ENCODE results near the gene CCNJL. TPM values are rescaled to one million over a fixed set of nuclear protein-coding genes. Genes with fewer than 3 reads are reported as not detected.

Gene CCNJL
- polyA plus RNA-seq, 2 of the 4 experiments (the other 2 are of a cell fraction), result 7.4 to 16.2 TPM

GRCh38 chr5:160272889-160273288 lies 39.5 kb downstream of the CCNJL start:
- WGBS (ENCODE audit: missing lambda C conversion rate), result 93% methylated on average over 2 of the region's 2 CpGs
- H3K4me1 ChIP-seq, result no peaks in the 10 kb centered on the region
- H3K4me2 ChIP-seq, result no peak overlapping the region
- TF ChIP-seq HES2 (IDR thresholded peaks at IDR 0.05), result no peak
- TF ChIP-seq CHD2 (IDR thresholded peaks at IDR 0.05; ENCODE audit: low read length, partially characterized antibody), result no peak
- TF ChIP-seq CBX2 (IDR thresholded peaks at IDR 0.05; ENCODE audit: borderline replicate concordance, low read depth), result no peak
- no peak for TF ChIP-seq POLR2A (IDR thresholded peaks at IDR 0.05; ENCODE audit: low read length)
- TF ChIP-seq MYC (IDR thresholded peaks at IDR 0.05; ENCODE audit: borderline replicate concordance, low read length), result no peak
- TF ChIP-seq BCL3 (IDR thresholded peaks at IDR 0.05), result no peak
- no peak for TF ChIP-seq RFX5 (IDR thresholded peaks at IDR 0.05)
- TF ChIP-seq ELK1 (IDR thresholded peaks at IDR 0.05; ENCODE audit: low read depth, low read length), result no peak
- TF ChIP-seq TFCP2L1 (CRISPR knock-in tag; IDR thresholded peaks at IDR 0.05), result no peak
- no peak for TF ChIP-seq ZFP36 (IDR thresholded peaks at IDR 0.05; ENCODE audit: borderline replicate concordance, partially characterized antibody)
- TF ChIP-seq TP53 (CRISPR knock-in tag; IDR thresholded peaks at IDR 0.05), result no peak
- no peak for TF ChIP-seq HOXB13 (CRISPR knock-in tag; IDR thresholded peaks at IDR 0.05; ENCODE audit: low read depth)
- TF ChIP-seq MAX (IDR thresholded peaks at IDR 0.05), result no peak
- TF ChIP-seq PBX3 (IDR thresholded peaks at IDR 0.05), result no peak
- no peak for TF ChIP-seq EP300 (IDR thresholded peaks at IDR 0.05)
- TF ChIP-seq HMGXB4 (CRISPR knock-in tag; IDR thresholded peaks at IDR 0.05; ENCODE audit: borderline replicate concordance), result no peak
- TF ChIP-seq CBX8 (IDR thresholded peaks at IDR 0.05), result no peak
- H3K27ac ChIP-seq, result no peak overlapping the region
- H3K9me3 ChIP-seq, result no peaks in the 10 kb centered on the region
- FAIRE-seq (no peak), DNase-seq (ENCODE audit: low read depth in 1 of 2, low spot score in 1 of 2) (no peak), ATAC-seq (no peak)
- ChIA-PET POLR2A (no interaction called here), CTCF (interaction anchor here (0.9 to 1.8 kb wide), 4 partner anchors 9 to 252 kb away, joined by 3 to 4 read pairs (median 3); no protein-coding TSS in a partner anchor)
- H3K4me3 ChIP-seq, result no peak overlapping the region

- H3K9me3 ChIP-seq, result no peaks in the 10 kb centered on the region
- WGBS (ENCODE audit: missing lambda C conversion rate), result 92% methylated on average over 3 of the region's 3 CpGs
- H3K4me2 ChIP-seq, result no peak overlapping the region
- H3K4me1 ChIP-seq, result no peaks in the 10 kb centered on the region
- TF ChIP-seq SREBF2 (IDR thresholded peaks at IDR 0.05) (no peak), ESRRA (IDR thresholded peaks at IDR 0.05; ENCODE audit: borderline replicate concordance, low read length) (no peak), TFCP2L1 (CRISPR knock-in tag; IDR thresholded peaks at IDR 0.05) (no peak), HES2 (IDR thresholded peaks at IDR 0.05) (no peak), ZNF302 (CRISPR knock-in tag; IDR thresholded peaks at IDR 0.05) (no peak), BHLHE40 (IDR thresholded peaks at IDR 0.05; ENCODE audit: low read depth, low read length) (no peak)
- no peak overlapping the region for H3K4me3 ChIP-seq
- ATAC-seq (no peak), DNase-seq (ENCODE audit: low read depth in 1 of 2, low spot score in 1 of 2) (no peak), FAIRE-seq (no peak)
- ChIA-PET POLR2A (no interaction called here), CTCF (interaction anchor here (0.9 to 1.8 kb wide), 4 partner anchors 9 to 251 kb away, joined by 3 to 4 read pairs (median 3); no protein-coding TSS in a partner anchor)
- H3K27ac ChIP-seq, result no peak overlapping the region
Measured at GRCh38 chr5:160272264-160272663, 40.1 kb downstream of the CCNJL start.

All from A549 (cell line).